ENCODE measurements around the gene LRMDA.

DNA sequence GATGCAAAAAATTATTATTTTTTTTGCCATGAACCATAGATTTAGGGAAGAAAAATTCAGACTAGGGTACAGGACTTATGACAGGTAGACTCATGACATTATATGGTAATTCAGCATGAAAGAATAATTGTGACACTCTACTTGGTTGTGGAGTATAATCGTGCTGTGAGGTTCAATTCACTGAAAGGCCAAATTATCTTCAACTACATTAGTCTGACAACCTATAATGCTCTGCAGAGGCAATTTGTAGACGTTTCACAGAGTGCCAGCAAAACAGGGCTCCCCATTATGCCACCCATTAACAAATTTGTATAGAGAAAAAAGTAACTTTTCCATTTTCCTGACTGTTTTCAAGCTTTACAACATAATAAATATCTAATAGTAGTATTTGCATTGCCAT, 292.6 kb downstream of the LRMDA start:
- no peak for TF ChIP-seq HDAC6 (IDR thresholded peaks at IDR 0.05; ENCODE audit: unreplicated experiment)
- TF ChIP-seq GABPA (IDR thresholded peaks at IDR 0.05; ENCODE audit: low read depth), result no peak
- TF ChIP-seq POLR2AphosphoS5 (IDR thresholded peaks at IDR 0.05; ENCODE audit: low read length), result no peak
- TF ChIP-seq, protein P1, sequence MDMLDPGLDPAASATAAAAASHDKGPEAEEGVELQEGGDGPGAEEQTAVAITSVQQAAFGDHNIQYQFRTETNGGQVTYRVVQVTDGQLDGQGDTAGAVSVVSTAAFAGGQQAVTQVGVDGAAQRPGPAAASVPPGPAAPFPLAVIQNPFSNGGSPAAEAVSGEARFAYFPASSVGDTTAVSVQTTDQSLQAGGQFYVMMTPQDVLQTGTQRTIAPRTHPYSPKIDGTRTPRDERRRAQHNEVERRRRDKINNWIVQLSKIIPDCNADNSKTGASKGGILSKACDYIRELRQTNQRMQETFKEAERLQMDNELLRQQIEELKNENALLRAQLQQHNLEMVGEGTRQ (IDR thresholded peaks at IDR 0.05; ENCODE audit: borderline replicate concordance, low read depth, low read length), result no peak
- no peak for TF ChIP-seq EZH2 (IDR thresholded peaks at IDR 0.05; ENCODE audit: borderline replicate concordance, control insufficient read depth, low read depth, low read length)
- TF ChIP-seq, protein P2, sequence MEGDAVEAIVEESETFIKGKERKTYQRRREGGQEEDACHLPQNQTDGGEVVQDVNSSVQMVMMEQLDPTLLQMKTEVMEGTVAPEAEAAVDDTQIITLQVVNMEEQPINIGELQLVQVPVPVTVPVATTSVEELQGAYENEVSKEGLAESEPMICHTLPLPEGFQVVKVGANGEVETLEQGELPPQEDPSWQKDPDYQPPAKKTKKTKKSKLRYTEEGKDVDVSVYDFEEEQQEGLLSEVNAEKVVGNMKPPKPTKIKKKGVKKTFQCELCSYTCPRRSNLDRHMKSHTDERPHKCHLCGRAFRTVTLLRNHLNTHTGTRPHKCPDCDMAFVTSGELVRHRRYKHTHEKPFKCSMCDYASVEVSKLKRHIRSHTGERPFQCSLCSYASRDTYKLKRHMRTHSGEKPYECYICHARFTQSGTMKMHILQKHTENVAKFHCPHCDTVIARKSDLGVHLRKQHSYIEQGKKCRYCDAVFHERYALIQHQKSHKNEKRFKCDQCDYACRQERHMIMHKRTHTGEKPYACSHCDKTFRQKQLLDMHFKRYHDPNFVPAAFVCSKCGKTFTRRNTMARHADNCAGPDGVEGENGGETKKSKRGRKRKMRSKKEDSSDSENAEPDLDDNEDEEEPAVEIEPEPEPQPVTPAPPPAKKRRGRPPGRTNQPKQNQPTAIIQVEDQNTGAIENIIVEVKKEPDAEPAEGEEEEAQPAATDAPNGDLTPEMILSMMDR (IDR thresholded peaks at IDR 0.05 in 2 of 3, conservative IDR thresholded peaks at IDR 0.05 in 1 of 3; ENCODE audit: control insufficient read depth in 2 of 3, extremely low read depth in 1 of 3, insufficient read depth in 1 of 3, low read depth in 3 of 3, low read length in 3 of 3), result no peak

Data from GM12878 (cell line).